Stimulated activated CD8-positive, alpha-beta memory T cell treated with anti-CD3 and anti-CD28 coated beads, Interleukin-2, amount 100 ng/mL, for 48 hours (primary cell): ENCODE measurements around the gene LRRTM1.

Experiments used
- DNase-seq, 2 donors: peaks; one replicate each; pipeline ENCODE4 v3.0.0-alpha.2; 2020; ENCODE audit warnings: low read depth in 2 of 2

Gene LRRTM1

GRCh38 chr2:80303909-80304837 lies at the start of gene LRRTM1:
LRRTM1 (minus strand) TSS chr2:80304752; CDS start chr2:80303819, 933 bp downstream.
- no peak for DNase-seq

- DNase-seq = no peak
Observed at GRCh38 chr2:80351231-80351630, 46.7 kb upstream of the LRRTM1 start.

- DNase-seq = no peak
Observed at GRCh38 chr2:80348953-80349352, 44.4 kb upstream of the LRRTM1 start.

GRCh38 chr2:80348078-80348477 lies 43.5 kb upstream of the LRRTM1 start:
- DNase-seq = no peak

- DNase-seq = no peak
Observed at GRCh38 chr2:80340022-80340421, 35.5 kb upstream of the LRRTM1 start.

- no peak for DNase-seq
Observed at GRCh38 chr2:80338794-80339193, 34.2 kb upstream of the LRRTM1 start.

- DNase-seq = no peak
Observed at GRCh38 chr2:80335411-80335810, 30.9 kb upstream of the LRRTM1 start.

GRCh38 chr2:80333886-80334285 lies 29.3 kb upstream of the LRRTM1 start:
- no peak for DNase-seq

GRCh38 chr2:80330527-80331450 lies 26.2 kb upstream of the LRRTM1 start:
- DNase-seq = no peak

- DNase-seq = no peak
Observed at GRCh38 chr2:80329491-80329890, 24.9 kb upstream of the LRRTM1 start.

- no peak for DNase-seq
Observed at GRCh38 chr2:80328159-80328571, 23.6 kb upstream of the LRRTM1 start.

- DNase-seq = no peak
Observed at GRCh38 chr2:80326861-80327260, 22.3 kb upstream of the LRRTM1 start.

- DNase-seq = no peak
Observed at GRCh38 chr2:80326214-80326613, 21.7 kb upstream of the LRRTM1 start.

- no peak for DNase-seq
Observed at GRCh38 chr2:80324525-80324924, 20.0 kb upstream of the LRRTM1 start.

- DNase-seq = no peak
Observed at GRCh38 chr2:80323610-80324009, 19.1 kb upstream of the LRRTM1 start.

- no peak for DNase-seq
Observed at GRCh38 chr2:80322958-80323357, 18.4 kb upstream of the LRRTM1 start.

GRCh38 chr2:80322311-80322920 lies 17.9 kb upstream of the LRRTM1 start:
- no peak for DNase-seq

GRCh38 chr2:80312282-80312839 lies 7.8 kb upstream of the LRRTM1 start:
- DNase-seq = no peak

GRCh38 chr2:80311304-80311703 lies 6.8 kb upstream of the LRRTM1 start:
- no peak for DNase-seq

GRCh38 chr2:80303006-80303908 lies 1.3 kb downstream of the LRRTM1 start:
- no peak for DNase-seq
